Erythroblast (primary cell): Measurements from ENCODE around the gene PRELP.

ENCODE experiments used
- GATA1 ChIP-seq: IDR thresholded peaks from 2 replicates; pipeline ENCODE4 v1.6.1; 2011; ENCODE audit warnings: low read depth, mild to moderate bottlenecking, control low read depth, low read length, moderate library complexity
- POLR2A ChIP-seq: IDR thresholded peaks from 2 replicates; pipeline ENCODE4 v1.6.1; 2011; ENCODE audit warnings: mild to moderate bottlenecking, low read length

GRCh38 chr1:203441766-203442165, 33.8 kb upstream of the PRELP start:
- TF ChIP-seq POLR2A (no peak), GATA1 (no peak)
